CD4-positive, alpha-beta T cell (primary cell): ENCODE results near the gene AFDN. TPM values are rescaled to one million over a fixed set of nuclear protein-coding genes. Genes with fewer than 3 reads are reported as not detected.

Experiments
- ATAC-seq: fragments of 200-7000 bp; cut with Tn5 transposase; one replicate; pipeline ENCODE4 v1.10.0; 2022; ENCODE audit warnings: mild to moderate bottlenecking; ENCODE audit not compliant: poor library complexity
- CTCF ChIA-PET: fragments of 350-600 bp; sonication (Branson Sonifier 250); formaldehyde crosslinking; loops from one replicate; lab custom pipeline; 2021; ENCODE audit warnings: antibody characterized with exemption, inconsistent platforms; lab: Charles Lee
- POLR2A ChIA-PET: fragments of 350-600 bp; sonication (Branson Sonifier 250); formaldehyde crosslinking; loops from one replicate; lab custom pipeline; 2021; ENCODE audit warnings: antibody characterized with exemption, inconsistent platforms; lab: Charles Lee
- DNase-seq, 14 experiments: peaks; one replicate each; pipeline ENCODE4 v3.0.0-alpha.2; 2013 to 2020; ENCODE audit warnings: mixed read lengths in 2 of 14
- H3K27ac ChIP-seq, 2 donors: one replicate each; pipeline versions ENCODE4 v1.5.1 to v1.7.0; 2013; ENCODE audit warnings: low read length in 2 of 2, low read depth in 1 of 2, mild to moderate bottlenecking in 1 of 2
- H3K27me3 ChIP-seq, 2 experiments: 1 replicate in 1 of 2; 2 replicates in 1 of 2; pipeline versions ENCODE4 v1.6.1 to v1.7.0; 2013; ENCODE audit warnings: low read length in 2 of 2, control low read depth in 1 of 2, mild to moderate bottlenecking in 1 of 2, moderate library complexity in 1 of 2; ENCODE audit not compliant: insufficient read depth in 2 of 2, control insufficient read depth in 1 of 2
- H3K36me3 ChIP-seq: one replicate; pipeline ENCODE4 v1.6.1; 2013; ENCODE audit warnings: low read length, control low read depth; ENCODE audit not compliant: insufficient read depth
- H3K4me1 ChIP-seq: one replicate; pipeline ENCODE4 v1.6.1; 2013; ENCODE audit warnings: low read length, control low read depth; ENCODE audit not compliant: insufficient read depth
- H3K4me3 ChIP-seq: one replicate; pipeline ENCODE4 v1.5.1; 2013; ENCODE audit warnings: mild to moderate bottlenecking, low read length, moderate library complexity
- H3K9me3 ChIP-seq, 2 experiments: 1 replicate in 1 of 2; 2 replicates in 1 of 2; pipeline versions ENCODE4 v1.6.1 to v1.7.0; 2013; ENCODE audit warnings: low read length in 2 of 2, mild to moderate bottlenecking in 2 of 2, control low read depth in 1 of 2, moderate library complexity in 1 of 2; ENCODE audit not compliant: control insufficient read depth in 1 of 2, insufficient read depth in 1 of 2
- H3K27ac Mint-ChIP-seq: one replicate; pipeline ENCODE4 v1.8.0; 2020; ENCODE audit warnings: mixed read lengths
- H3K27me3 Mint-ChIP-seq: one replicate; pipeline ENCODE4 v1.8.0; 2021; ENCODE audit warnings: mixed read lengths
- H3K36me3 Mint-ChIP-seq: one replicate; pipeline ENCODE4 v1.8.0; 2021; ENCODE audit warnings: low read depth, mixed read lengths
- H3K4me1 Mint-ChIP-seq: one replicate; pipeline ENCODE4 v1.8.0; 2021; ENCODE audit warnings: low read depth, mixed read lengths
- H3K4me3 Mint-ChIP-seq: one replicate; pipeline ENCODE4 v1.8.0; 2020; ENCODE audit warnings: mild to moderate bottlenecking, mixed read lengths
- H3K9me3 Mint-ChIP-seq: one replicate; pipeline ENCODE4 v1.8.0; 2020; ENCODE audit warnings: mixed read lengths
- intact Hi-C, 2 experiments: fragments of 100-400 bp; cut with DNase I in 1 of 2; cut with micrococcal nuclease in 1 of 2; formaldehyde crosslinking; loops; one replicate each; pipeline versions ENCODE4 v1.15.1 to v1.9.0; 2023 to 2025; cut with DNase I, micrococcal nuclease
- total RNA-seq, 174 experiments: library from RNA in 2 of 174; stranded (reverse) in 2 of 174; gene quantifications; one replicate each; pipeline ENCODE4 v1.2.3 and lab custom pipeline; 2021 to 2026
- TF ChIP-seq, protein P1 (sequence below): fragments of 200-600 bp; IDR thresholded peaks from one replicate; pipeline ENCODE4 v1.8.0; 2022; ENCODE audit warnings: antibody characterized with exemption, mild to moderate bottlenecking

AFDN gene
- total RNA-seq, 2 experiments from 2014 or later = 9.1 to 10.2 TPM

GRCh38 chr6:167970230-167970629, 143.5 kb downstream of the AFDN start:
- H3K36me3 Mint-ChIP-seq = peaks cover 4% of the 10 kb centered on the region
- Histone ChIP-seq H3K27ac (no peak overlapping the region), H3K27me3 (no peaks in the 10 kb centered on the region), H3K4me1 (no peaks in the 10 kb centered on the region), H3K36me3 (peaks cover 2% of the 10 kb centered on the region), H3K4me3 (no peak overlapping the region), H3K9me3 (no peaks in the 10 kb centered on the region)
- ChIA-PET POLR2A (no interaction called here), CTCF (no interaction called here)
- peaks cover 13% of the 10 kb centered on the region for H3K27me3 Mint-ChIP-seq
- no peak for ATAC-seq
- DNase-seq = no peak
- no peak overlapping the region for H3K27ac Mint-ChIP-seq
- TF ChIP-seq, protein P1, sequence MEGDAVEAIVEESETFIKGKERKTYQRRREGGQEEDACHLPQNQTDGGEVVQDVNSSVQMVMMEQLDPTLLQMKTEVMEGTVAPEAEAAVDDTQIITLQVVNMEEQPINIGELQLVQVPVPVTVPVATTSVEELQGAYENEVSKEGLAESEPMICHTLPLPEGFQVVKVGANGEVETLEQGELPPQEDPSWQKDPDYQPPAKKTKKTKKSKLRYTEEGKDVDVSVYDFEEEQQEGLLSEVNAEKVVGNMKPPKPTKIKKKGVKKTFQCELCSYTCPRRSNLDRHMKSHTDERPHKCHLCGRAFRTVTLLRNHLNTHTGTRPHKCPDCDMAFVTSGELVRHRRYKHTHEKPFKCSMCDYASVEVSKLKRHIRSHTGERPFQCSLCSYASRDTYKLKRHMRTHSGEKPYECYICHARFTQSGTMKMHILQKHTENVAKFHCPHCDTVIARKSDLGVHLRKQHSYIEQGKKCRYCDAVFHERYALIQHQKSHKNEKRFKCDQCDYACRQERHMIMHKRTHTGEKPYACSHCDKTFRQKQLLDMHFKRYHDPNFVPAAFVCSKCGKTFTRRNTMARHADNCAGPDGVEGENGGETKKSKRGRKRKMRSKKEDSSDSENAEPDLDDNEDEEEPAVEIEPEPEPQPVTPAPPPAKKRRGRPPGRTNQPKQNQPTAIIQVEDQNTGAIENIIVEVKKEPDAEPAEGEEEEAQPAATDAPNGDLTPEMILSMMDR = no peak
- no peaks in the 10 kb centered on the region for H3K4me1 Mint-ChIP-seq
- intact Hi-C loops = no loop called here
- H3K4me3 Mint-ChIP-seq = no peak overlapping the region
- no peaks in the 10 kb centered on the region for H3K9me3 Mint-ChIP-seq

- ChIA-PET POLR2A (no interaction called here), CTCF (no interaction called here)
- no peak overlapping the region for H3K27ac Mint-ChIP-seq
- H3K4me1 Mint-ChIP-seq = no peaks in the 10 kb centered on the region
- intact Hi-C loops = no loop called here
- no peaks in the 10 kb centered on the region for H3K9me3 Mint-ChIP-seq
- no peak overlapping the region for H3K4me3 ChIP-seq
- no peaks in the 10 kb centered on the region for H3K27me3 ChIP-seq
- TF ChIP-seq, protein P1 = no peak
- H3K27me3 Mint-ChIP-seq = peaks cover 13% of the 10 kb centered on the region
- H3K36me3 Mint-ChIP-seq = no peaks in the 10 kb centered on the region
- peaks cover 0 to 5% of the 10 kb centered on the region in 2 experiments for H3K9me3 ChIP-seq
- no peak overlapping the region for H3K4me3 Mint-ChIP-seq
- ATAC-seq (no peak), DNase-seq (no peak)
- no peaks in the 10 kb centered on the region for H3K4me1 ChIP-seq
- no peak overlapping the region for H3K27ac ChIP-seq
- H3K36me3 ChIP-seq = peaks cover 2% of the 10 kb centered on the region
Observed at GRCh38 chr6:167972193-167972592, 145.5 kb downstream of the AFDN start.

DNA sequence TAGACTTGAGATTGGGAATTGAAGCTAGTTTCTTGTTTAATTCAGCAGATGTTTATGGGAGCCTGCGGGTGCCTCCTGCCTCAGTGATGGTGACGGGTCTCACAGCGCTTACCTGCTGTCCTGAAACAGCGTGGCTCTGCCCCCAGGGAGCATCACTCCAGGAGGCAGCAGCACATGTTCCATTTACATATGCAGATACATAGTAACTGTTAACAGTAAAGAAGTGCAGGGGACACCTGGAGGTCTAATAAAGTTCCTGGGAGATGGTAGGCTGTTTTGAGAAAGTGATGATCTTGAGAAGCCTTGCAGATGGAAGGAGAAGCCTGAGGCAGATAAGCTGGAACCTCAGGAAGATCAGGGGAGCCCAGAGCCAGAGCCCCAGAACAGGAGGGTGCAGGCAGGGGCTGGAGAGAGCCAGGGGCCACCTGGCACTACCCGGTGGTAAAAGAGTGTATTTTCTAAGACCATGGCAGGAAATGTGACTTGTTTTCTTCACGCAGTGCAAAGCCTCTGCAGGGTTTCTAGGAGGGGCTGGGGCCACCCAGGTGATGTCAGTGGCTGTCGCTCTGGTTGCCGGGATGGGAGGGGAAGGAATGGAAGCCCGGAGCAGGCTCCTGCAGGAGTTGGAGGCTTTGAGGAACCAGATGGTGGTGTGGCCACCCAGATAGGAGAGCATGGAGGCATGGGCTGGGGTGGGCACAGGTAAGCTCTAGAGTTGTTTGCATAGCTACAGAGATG, 146.6 kb downstream of the AFDN start:
- H3K27ac Mint-ChIP-seq = no peak overlapping the region
- ATAC-seq (no peak), DNase-seq (no peak)
- intact Hi-C loops = no loop called here
- H3K9me3 ChIP-seq = peaks cover 0 to 7% of the 10 kb centered on the region in 2 experiments
- no peak overlapping the region for H3K4me3 ChIP-seq
- no peak overlapping the region for H3K27ac ChIP-seq
- TF ChIP-seq, protein P1 = no peak
- H3K4me1 Mint-ChIP-seq = no peaks in the 10 kb centered on the region
- peaks cover 13% of the 10 kb centered on the region for H3K27me3 Mint-ChIP-seq
- no peaks in the 10 kb centered on the region for H3K4me1 ChIP-seq
- POLR2A ChIA-PET = no interaction called here
- no peaks in the 10 kb centered on the region for H3K36me3 ChIP-seq
- H3K27me3 ChIP-seq = no peaks in the 10 kb centered on the region
- CTCF ChIA-PET = no interaction called here
- no peak overlapping the region for H3K4me3 Mint-ChIP-seq
- no peaks in the 10 kb centered on the region for H3K36me3 Mint-ChIP-seq
- H3K9me3 Mint-ChIP-seq = no peaks in the 10 kb centered on the region
